ENCODE results near the gene ZDHHC19.
"Not testable (repeated sequence)": the region's sequence is repeated elsewhere in the genome, so short reads cannot be mapped to it uniquely, and the experiment has no call there.

ZDHHC19 gene

DNA sequence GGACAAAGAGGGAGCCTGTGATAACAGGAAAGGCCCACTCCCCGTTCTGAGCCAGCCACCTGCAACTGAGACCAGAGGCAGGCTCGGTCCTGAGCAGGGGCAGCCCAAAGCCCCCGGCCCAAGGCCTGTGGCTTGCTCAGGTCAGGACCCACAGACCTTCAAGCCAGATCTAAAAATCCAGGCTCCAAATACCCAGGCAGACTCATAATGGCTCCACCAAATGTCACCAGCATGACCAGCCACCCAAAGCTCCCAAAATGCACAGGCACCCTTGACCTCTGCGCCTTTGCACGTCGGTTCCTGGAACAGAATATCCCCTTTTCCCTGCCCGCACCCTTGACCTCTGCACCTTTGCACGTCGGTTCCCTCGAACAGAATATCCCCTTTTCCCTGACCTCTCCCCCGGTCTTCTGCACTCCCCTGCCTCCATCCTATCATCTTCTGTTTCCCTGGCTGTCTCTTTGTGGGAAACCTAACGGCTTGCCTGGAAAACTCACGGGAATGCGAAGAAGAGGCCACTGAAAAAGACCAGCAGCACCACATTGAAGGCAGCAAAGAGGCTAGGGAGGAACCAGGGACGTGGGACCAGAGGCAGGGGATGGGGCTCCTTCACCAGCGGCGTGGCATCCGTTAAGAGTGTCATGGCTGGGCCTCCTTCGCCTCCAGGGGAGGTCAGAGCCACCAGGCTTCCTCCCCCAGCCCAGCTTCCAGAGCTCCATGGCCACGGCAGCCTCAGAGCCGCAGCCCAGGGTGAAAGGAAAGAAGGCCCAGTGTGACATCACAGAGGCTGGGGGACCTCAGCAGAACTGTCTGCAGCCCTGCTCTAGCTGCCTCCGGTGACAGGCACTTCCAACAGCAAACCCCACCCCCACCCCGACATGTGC lies at the start of gene ZDHHC19:
Gene ZDHHC19 (minus strand): TSS at position 728 of the 884 bp plus-strand sequence. CDS start 85 bp downstream, at position 643.
- no peak for DNase-seq (ENCODE audit: low read depth)

GRCh38 chr3:196260784-196261183 lies 49.6 kb upstream of the ZDHHC19 start:
- DNase-seq (ENCODE audit: low read depth) = no peak

- no peak for DNase-seq (ENCODE audit: low read depth)
Measured at GRCh38 chr3:196255776-196256175, 44.6 kb upstream of the ZDHHC19 start.

- DNase-seq (ENCODE audit: low read depth) = no peak
Measured at GRCh38 chr3:196254376-196255283, 43.4 kb upstream of the ZDHHC19 start.

GRCh38 chr3:196251918-196252317 lies 40.7 kb upstream of the ZDHHC19 start:
- DNase-seq (ENCODE audit: low read depth) = no peak

DNA sequence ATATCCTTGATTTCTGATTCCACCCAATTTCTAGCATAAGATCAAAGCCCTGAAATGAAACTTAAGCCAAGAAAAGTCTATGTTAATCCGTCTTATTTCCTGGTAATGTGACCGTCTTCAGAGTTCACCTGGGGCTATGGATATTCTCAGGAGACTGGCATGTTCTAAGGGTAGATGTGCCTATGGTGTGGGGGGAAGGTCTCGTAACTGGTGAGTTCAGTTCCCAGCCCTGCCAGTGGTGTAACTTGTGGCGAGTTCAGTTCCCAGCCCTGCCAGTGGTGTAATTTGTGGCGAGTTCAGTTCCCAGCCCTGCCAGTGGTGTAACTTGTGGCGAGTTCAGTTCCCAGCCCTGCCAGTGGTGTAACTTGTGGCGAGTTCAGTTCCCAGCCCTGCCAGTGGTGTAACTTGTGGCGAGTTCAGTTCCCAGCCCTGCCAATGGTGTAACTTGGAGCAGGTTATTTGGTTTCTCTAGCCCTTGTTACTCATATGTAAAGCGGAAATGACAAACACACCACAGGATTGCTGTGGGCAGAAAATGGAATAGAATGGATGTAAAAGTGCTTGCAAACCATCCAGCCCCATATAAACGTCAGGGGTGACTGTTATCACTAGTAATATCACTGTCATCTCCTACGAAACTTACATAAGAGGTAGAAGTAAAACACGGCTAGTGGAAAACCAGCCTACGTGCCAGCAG lies 35.6 kb upstream of the ZDHHC19 start:
- DNase-seq (ENCODE audit: low read depth) = no peak

DNA sequence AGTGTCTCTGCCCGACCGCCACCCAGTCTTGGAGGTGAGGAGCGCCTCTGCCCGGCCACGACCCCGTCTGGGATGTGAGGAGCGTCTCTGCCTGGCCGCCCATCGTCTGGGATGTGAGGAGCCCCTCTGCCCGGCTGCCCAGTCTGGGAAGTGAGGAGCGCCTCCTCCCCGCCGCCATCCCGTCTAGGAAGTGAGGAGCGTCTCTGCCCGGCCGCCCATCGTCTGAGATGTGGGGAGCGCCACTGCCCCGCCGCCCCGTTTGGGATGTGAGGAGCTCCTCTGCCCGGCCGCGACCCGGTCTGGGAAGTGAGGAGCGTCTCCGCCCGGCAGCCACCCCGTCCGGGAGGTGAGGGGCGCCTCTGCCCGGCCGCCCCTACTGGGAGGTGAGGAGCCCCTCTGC lies 33.0 kb upstream of the ZDHHC19 start:
- DNase-seq (ENCODE audit: low read depth) = not testable (repeated sequence)

- DNase-seq (ENCODE audit: low read depth) = no peak
Measured at GRCh38 chr3:196241704-196242103, 30.5 kb upstream of the ZDHHC19 start.

- no peak for DNase-seq (ENCODE audit: low read depth)
Measured at GRCh38 chr3:196240424-196240823, 29.2 kb upstream of the ZDHHC19 start.

DNA sequence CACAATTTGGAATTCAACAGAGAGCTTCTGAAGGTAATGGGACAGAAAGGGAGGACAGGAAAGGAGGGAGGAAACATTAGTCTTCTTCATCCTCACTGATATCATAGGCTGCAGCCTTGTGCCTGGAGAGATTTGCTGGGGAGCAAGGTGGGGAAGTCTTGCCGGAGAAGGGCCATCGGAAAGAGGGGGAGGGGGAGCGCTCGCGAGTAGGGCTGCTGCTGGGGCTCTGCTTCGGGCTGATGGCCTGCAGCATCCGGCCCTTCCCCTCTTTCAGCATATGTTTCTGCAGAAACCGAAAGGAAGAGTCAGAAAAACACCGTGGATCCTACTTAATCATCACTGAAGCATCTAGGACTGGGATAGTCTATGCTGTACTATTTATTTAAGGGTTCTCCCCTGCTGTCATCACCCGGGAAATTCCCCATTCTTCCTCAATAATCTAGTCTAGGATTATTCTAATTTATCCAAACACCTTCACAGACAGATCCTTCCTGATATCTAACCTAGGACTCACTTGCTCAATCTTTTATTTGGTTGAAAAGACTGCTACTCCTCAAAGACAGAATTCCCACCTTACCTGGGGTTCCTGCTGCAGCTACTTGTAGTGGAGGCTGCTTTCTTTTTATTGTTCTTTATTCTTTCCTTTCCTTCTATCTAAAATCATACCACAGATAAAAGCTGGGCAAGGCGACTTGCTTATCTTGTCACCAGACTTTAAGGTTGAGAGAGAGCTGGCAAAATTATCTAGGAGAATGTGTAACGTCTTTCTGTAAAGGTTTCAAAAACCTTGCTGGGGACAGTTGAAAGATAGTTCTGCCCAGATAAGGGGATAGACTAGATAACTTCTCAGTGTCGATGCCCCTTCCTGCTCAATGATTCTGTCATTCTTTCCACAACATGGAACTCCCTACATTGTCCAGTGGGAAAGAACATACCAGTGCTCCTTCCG lies 27.7 kb upstream of the ZDHHC19 start:
- no peak for DNase-seq (ENCODE audit: low read depth)

GRCh38 chr3:196237203-196237602 lies 26.0 kb upstream of the ZDHHC19 start:
- DNase-seq (ENCODE audit: low read depth) = no peak

GRCh38 chr3:196236223-196236622 lies 25.0 kb upstream of the ZDHHC19 start:
- DNase-seq (ENCODE audit: low read depth) = no peak

DNA sequence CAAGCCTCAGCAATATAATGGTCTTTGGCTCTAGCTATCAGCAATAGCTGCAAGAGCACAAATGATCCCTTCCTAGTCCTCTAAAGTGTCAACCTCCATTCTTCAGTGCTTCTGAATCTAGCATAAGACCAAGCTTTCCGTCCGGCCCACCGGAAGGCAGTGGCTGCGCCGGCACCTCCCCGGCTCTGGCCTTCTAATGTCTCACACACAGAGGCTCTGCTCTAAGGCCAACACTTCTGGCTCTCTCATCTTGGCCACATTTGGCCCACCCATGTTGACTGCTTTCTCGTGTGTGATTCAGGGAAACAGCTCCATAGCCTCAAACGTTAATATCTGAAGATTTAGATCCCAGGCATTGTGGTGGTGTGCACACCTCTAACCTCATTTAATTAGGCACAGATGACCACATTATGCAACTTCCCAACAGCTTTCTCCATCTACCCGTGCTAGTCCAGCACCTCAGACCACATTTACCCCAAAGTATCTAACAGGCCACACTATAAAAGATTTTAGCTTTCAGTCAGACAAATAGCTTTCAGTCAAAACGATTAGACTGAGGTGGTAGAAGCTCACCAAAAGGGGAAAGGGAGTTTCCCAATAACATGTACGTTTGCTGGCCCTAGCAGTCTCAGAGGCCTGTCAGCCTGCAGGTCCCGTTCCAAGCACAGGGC lies 24.4 kb upstream of the ZDHHC19 start:
- DNase-seq (ENCODE audit: low read depth) = no peak

DNA sequence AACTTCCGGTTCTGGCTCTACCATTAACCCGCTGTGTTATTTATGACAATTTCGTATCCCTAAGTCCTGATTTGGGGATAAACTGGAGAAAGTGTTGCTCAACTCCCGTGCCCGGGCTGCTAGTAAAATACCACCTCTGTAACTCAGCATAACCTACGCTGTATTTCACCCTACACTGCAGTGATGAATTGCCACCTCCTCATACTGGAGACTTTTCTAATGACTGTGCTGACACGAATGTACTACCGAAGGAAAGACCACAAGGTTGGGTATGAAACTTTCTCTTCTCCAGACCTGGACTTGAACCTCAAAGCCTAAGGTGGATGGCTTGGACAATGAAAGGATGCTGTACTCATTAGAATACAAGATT lies 21.7 kb upstream of the ZDHHC19 start:
- DNase-seq (ENCODE audit: low read depth) = no peak

GRCh38 chr3:196232154-196232881 lies 21.1 kb upstream of the ZDHHC19 start:
- no peak for DNase-seq (ENCODE audit: low read depth)

DNA sequence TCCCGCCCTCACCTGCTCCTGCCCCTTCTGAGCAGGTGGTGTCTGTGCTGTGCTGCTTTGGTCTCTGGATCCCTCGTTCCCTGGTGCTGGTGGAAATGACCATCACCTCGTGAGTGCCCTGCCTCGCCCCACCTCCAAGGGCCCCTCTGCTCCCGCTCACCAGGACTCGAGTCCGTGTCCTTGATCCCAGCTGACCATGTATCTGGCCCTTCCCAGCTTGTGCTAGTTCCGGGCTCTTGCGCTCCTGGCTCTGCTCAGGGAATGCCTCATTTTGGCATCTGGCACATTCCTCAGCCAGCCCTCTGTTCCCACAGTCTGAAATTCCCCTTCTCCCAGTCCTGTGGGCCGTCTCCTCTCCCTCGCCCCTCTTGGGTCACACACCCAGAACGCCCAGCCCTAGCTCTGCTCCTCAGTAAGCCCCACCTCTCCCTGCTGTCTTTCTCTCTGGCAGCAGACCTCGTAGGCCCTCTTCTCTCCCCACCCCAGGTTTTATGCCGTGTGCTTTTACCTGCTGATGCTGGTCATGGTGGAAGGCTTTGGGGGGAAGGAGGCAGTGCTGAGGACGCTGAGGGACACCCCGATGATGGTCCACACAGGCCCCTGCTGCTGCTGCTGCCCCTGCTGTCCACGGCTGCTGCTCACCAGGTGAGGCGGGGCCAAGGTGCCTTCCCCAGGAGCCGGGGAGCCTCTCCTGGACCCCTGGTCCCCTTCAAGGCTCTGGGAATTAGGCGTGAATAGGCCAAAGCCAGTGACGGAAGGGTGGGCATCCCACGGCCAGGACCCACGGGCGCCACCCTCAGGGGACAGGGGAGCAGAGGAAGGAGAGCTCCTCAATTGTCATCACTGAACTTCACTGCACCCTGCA lies 16.7 kb upstream of the ZDHHC19 start:
- no peak for DNase-seq (ENCODE audit: low read depth)

DNA sequence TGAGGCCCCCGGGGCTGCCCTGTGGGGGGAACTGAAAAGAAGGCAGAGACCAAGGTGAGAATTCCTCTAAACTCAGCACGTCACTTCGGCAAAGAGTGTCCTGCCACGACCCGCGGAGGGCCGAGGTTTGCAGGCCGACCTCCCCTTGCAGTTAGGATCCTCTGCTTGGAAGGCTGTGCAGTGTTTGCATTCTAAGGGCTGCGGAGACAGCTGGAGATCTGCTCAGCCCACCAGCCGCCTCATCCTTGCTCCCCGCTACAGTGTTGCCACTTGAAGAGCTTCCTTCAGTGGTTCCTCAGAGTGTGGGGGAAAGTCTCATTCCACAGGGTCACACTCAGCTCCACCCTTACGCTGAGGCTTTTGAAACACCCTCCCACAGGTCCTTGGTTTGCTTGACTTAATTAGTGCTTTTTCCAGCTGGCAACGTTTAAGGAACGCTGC lies 15.9 kb upstream of the ZDHHC19 start:
- no peak for DNase-seq (ENCODE audit: low read depth)

GRCh38 chr3:196225763-196226364 lies 14.7 kb upstream of the ZDHHC19 start:
- DNase-seq (ENCODE audit: low read depth) = no peak
